ENCODE measurements around the gene PDSS1. TPM values are rescaled to one million over a fixed set of nuclear protein-coding genes. Genes with fewer than 3 reads are reported as not detected.

PDSS1 gene
- polyA plus RNA-seq, 1 donor (not counting 4 experiments of a cell fraction or from before 2014, with no cell fraction given): 36.6 TPM

DNA sequence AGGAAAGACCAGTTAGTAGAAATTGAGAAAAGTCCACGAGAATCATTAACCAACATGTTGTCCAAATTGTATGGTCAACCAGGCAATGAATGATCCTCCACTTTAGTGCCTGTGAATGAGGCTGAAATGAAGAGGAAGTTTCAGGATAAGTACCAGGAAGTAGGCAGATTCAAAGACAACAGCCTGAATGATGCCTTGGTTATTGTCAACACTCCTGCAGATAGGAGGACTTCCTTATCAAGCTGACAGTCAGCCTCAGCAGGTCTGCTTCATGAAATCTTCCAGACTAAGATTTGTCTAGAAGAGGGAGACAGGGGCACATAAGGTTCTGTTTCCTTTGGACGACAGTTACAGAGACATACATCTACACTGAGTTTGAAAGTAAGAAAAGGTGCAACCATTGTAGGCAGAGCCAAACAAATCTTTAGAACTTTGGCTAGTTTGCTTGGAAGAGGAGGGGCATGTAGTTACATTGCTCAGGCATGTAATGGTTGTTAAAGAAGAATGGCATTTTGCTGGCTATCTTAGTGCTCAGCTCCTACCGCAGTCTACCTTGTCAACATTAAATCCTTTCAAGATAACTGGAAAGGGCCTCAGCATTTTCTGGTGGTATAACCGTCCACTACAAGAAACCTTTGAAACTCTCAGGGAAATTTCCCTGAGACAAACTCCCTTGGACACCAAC is 81.8 kb downstream of the PDSS1 start:
- dilution Hi-C loops (cut with MboI; ENCODE audit: extremely low pct_ligation_motif_present, low sequenced_read_pairs): no loop called here
- Histone ChIP-seq H3K9me1 (ENCODE audit: control insufficient read depth, extremely low read depth, insufficient read depth, low read length) (no peaks in the 10 kb centered on the region), H3K4me2 (ENCODE audit: control insufficient read depth, extremely low read depth, insufficient read depth, low read depth, low read length) (peak overlapping the region; percentile 86), H3K36me3 (ENCODE audit: control insufficient read depth in 2 of 2, extremely low read depth in 1 of 2, insufficient read depth in 2 of 2, low read length in 2 of 2) (peaks cover 0 to 6% of the 10 kb centered on the region in 2 experiments), H3K4me3 (ENCODE audit: control insufficient read depth in 2 of 3, extremely low read depth in 1 of 3, insufficient read depth in 2 of 3, low read depth in 1 of 3, low read length in 3 of 3) (peak overlapping the region in 2 of 3 experiments; percentile 48 to 51), H4K20me1 (ENCODE audit: control insufficient read depth, extremely low read depth, insufficient read depth, low read length) (no peaks in the 10 kb centered on the region), H3K79me2 (ENCODE audit: control insufficient read depth, insufficient read depth, low read length) (peaks cover 67% of the 10 kb centered on the region), H3K9ac (ENCODE audit: control insufficient read depth, extremely low read depth, insufficient read depth, low read length) (peak overlapping the region; percentile 8), H3K27ac (ENCODE audit: control insufficient read depth, insufficient read depth, low read length) (peak overlapping the region; percentile 92), H3K9me3 (ENCODE audit: control insufficient read depth, low read depth, low read length) (no peaks in the 10 kb centered on the region), H3K27me3 (ENCODE audit: control insufficient read depth, extremely low read depth, insufficient read depth, low read length) (no peaks in the 10 kb centered on the region), H3K4me1 (ENCODE audit: control insufficient read depth, extremely low read depth, insufficient read depth, low read length) (peaks cover 70% of the 10 kb centered on the region), H2AFZ (ENCODE audit: control insufficient read depth, low read length) (peak overlapping the region; percentile 31)
- FAIRE-seq (peak; percentile 88), DNase-seq (ENCODE audit: low read depth, low spot score) (peak; percentile 30)
- TF ChIP-seq, protein P1, sequence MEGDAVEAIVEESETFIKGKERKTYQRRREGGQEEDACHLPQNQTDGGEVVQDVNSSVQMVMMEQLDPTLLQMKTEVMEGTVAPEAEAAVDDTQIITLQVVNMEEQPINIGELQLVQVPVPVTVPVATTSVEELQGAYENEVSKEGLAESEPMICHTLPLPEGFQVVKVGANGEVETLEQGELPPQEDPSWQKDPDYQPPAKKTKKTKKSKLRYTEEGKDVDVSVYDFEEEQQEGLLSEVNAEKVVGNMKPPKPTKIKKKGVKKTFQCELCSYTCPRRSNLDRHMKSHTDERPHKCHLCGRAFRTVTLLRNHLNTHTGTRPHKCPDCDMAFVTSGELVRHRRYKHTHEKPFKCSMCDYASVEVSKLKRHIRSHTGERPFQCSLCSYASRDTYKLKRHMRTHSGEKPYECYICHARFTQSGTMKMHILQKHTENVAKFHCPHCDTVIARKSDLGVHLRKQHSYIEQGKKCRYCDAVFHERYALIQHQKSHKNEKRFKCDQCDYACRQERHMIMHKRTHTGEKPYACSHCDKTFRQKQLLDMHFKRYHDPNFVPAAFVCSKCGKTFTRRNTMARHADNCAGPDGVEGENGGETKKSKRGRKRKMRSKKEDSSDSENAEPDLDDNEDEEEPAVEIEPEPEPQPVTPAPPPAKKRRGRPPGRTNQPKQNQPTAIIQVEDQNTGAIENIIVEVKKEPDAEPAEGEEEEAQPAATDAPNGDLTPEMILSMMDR (optimal IDR thresholded peaks at IDR 0.05 in 1 of 3, IDR thresholded peaks at IDR 0.05 in 1 of 3, conservative IDR thresholded peaks at IDR 0.05 in 1 of 3; ENCODE audit: extremely low read depth in 1 of 3, insufficient read depth in 2 of 3, low read length in 3 of 3): no peak
- TF ChIP-seq EZH2 (IDR thresholded peaks at IDR 0.05; ENCODE audit: low read length): no peak

DNA sequence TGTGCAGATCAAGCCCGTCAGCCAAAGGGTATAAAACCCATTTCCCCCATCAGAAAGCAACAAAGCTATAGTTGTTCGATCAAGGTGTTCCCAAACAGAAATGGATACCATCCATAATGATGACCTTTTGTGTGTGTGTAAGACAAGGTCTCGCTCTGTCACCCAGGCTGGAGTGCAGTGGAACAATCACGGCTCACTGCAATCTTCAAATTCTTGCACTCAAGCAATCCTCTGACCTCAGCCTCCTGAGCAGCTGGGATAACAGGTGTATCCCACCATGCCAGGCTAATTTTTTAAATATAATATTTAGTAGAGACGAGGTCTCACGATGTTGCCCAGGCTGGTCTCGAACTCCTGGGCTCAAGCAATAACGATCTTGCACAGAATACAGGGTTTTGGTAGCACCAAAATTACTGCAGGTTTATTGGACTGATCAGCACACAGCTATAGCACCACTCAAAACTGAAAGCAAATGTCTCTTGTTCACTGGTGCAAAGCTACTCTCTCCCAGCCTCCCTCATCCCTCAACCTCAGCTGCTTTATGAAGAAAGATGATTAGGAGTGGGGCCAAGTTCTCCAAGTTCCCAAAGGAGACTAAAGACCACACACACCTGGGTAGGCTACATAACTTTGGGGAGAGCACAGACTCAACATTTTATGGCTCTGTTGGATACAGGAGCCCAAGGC is 82.7 kb downstream of the PDSS1 start:
- Histone ChIP-seq H4K20me1 (ENCODE audit: control insufficient read depth, extremely low read depth, insufficient read depth, low read length) (no peaks in the 10 kb centered on the region), H3K79me2 (ENCODE audit: control insufficient read depth, insufficient read depth, low read length) (peaks cover 64% of the 10 kb centered on the region)
- dilution Hi-C loops (cut with MboI; ENCODE audit: extremely low pct_ligation_motif_present, low sequenced_read_pairs): no loop called here

More for the DNA sequence above, 82.7 kb downstream of the PDSS1 start:
- Histone ChIP-seq H3K4me1 (ENCODE audit: control insufficient read depth, extremely low read depth, insufficient read depth, low read length) (peaks cover 78% of the 10 kb centered on the region), H3K36me3 (ENCODE audit: control insufficient read depth in 2 of 2, extremely low read depth in 1 of 2, insufficient read depth in 2 of 2, low read length in 2 of 2) (peaks cover 0 to 6% of the 10 kb centered on the region in 2 experiments), H3K9me3 (ENCODE audit: control insufficient read depth, low read depth, low read length) (no peaks in the 10 kb centered on the region), H3K9me1 (ENCODE audit: control insufficient read depth, extremely low read depth, insufficient read depth, low read length) (no peaks in the 10 kb centered on the region), H3K27me3 (ENCODE audit: control insufficient read depth, extremely low read depth, insufficient read depth, low read length) (no peaks in the 10 kb centered on the region), H3K4me3 (ENCODE audit: control insufficient read depth in 2 of 3, extremely low read depth in 1 of 3, insufficient read depth in 2 of 3, low read depth in 1 of 3, low read length in 3 of 3) (peak overlapping the region in 2 of 3 experiments; percentile 1 to 35), H3K27ac (ENCODE audit: control insufficient read depth, insufficient read depth, low read length) (peak overlapping the region; percentile 92), H3K4me2 (ENCODE audit: control insufficient read depth, extremely low read depth, insufficient read depth, low read depth, low read length) (peak overlapping the region; percentile 86), H2AFZ (ENCODE audit: control insufficient read depth, low read length) (no peak overlapping the region), H3K9ac (ENCODE audit: control insufficient read depth, extremely low read depth, insufficient read depth, low read length) (peak overlapping the region; percentile 56)
- TF ChIP-seq, protein P1 (optimal IDR thresholded peaks at IDR 0.05 in 1 of 3, IDR thresholded peaks at IDR 0.05 in 1 of 3, conservative IDR thresholded peaks at IDR 0.05 in 1 of 3; ENCODE audit: extremely low read depth in 1 of 3, insufficient read depth in 2 of 3, low read length in 3 of 3): no peak
- no peak for TF ChIP-seq EZH2 (IDR thresholded peaks at IDR 0.05; ENCODE audit: low read length)
- DNase-seq (ENCODE audit: low read depth, low spot score): no peak
- no peak for FAIRE-seq
